HG02884 (cell line): ENCODE measurements around the gene CSK.
"Not testable (repeated sequence)": the region's sequence is repeated elsewhere in the genome, so short reads cannot be mapped to it uniquely, and the experiment has no call there.

Experiments used
- ATAC-seq: cut with Tn5 transposase; IDR thresholded peaks from one replicate; pipeline ENCODE4 v1.9.1; 2021; ENCODE audit warnings: mild to moderate bottlenecking, moderate library complexity; ENCODE audit not compliant: unreplicated experiment

Gene CSK

DNA sequence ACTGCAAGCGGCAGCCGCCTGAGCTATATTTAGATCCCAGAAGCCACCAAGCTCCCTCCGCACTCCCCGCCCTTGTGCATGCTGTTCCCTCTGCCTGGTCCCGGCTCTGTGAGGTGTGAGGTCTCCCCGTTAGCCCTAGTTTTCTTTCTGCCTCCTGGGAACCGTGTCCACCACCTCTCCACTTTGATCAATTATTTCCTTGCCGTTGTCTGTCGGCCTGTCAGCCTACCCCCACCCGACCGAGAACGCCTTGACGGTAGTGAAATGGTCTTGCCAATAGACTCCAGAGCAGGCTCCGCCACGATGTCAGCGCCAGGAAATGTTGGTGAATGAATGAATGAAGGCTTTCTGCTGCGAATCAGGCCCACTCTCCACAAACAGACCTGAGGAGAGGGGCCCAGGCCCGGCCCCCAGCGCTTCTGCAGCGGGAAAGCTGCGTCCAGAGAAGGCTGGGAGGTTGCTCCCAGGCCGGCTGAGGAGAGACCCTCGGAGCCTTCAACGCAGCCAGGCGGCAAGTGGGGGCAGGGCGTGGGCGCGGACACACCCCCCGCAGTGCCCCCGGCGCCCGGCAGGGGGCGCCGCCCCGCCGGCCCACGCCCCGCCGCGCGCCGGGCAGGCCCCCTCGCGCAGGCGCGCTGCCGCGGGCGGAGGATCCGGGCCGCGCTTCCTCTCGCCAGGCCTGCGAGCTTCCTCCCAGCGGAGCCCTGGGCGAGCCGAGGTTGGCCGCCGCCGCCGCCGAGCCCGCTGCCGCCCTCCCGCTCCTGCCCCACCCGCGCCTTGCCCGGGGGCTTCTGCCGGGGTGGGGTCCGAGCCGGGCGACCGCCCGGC lies at the start of gene CSK:
TSS of gene CSK (plus strand) at position 650 of the 828 bp plus-strand sequence. CDS start 16,218 bp downstream, outside the sequence.
- peak; percentile 29 for ATAC-seq

DNA sequence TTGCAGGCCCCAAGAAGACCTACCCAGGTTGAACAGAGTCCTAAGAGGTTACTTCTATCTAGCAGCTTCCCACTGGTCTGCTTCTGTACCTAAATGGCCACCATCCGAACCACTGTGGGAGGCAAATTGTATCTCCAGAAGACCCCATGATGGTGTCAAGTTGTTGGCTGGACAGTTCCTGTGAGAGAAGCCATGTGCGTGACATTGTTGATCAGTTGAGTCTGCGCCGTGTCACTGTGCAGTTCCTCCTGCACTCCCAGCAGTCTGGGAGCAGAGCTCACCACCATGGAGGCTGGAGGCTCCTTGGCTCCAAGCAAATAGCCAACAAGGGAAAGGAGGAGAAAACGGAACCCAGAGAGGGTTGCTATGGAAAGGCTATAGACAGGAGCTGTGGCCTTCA lies 49.0 kb upstream of the CSK start:
- no peak for ATAC-seq

DNA sequence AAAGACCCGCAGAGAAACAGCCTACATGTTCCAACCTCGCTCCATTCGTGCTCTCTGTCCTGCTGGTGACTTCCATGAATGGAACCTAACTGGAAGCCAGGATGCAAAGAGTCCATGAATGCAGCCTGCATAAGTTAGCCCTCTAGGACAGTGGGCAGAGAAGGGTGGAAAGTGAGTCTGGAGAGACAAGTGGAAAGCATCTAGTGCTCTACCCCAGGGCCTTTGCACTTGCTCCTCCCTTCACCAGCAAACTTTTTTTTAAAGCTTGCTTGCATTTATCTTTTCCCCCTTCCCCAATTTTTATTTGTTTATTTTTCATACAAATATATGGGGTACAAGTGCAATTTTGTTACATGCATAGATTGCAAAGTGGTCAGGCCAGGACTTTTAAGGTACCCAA lies 48.6 kb upstream of the CSK start:
- no peak for ATAC-seq

DNA sequence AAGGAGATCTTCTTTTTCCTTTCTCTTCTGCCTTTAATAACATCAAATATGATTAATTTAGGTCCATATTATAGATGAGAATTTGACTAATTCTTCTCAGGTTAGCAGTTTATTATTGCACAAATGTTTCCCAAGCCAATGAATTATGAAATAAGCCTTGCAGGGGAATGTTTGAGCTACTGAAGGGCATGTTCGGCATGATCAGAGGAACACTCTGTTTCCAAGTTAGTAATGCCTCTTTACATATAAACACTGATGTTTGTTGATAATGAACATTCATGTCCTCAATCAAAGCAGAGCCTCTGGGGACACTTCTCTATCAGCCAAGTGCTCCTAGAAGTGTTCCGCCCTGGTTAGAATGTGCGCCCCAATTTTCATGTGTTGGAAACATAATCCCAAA lies 46.6 kb upstream of the CSK start:
- no peak for ATAC-seq

DNA sequence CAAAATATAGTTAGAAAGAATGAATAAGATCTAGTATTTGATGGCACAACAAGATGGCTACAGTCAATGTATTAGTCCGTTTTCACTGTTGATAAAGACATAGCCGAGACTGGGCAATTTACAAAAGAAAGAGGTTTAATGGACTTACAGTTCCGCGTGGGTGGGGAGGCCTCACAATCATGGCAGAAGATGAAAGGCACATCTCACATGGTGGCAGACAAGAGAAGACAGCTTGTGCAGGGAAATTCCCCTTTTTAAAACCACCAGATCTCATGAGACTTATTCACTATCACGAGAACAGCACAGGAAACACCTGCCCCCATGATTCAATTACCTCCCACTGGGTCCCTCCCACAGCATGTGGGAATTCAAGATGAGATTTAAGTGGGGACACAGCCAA lies 43.6 kb upstream of the CSK start:
- ATAC-seq: not testable (repeated sequence)

DNA sequence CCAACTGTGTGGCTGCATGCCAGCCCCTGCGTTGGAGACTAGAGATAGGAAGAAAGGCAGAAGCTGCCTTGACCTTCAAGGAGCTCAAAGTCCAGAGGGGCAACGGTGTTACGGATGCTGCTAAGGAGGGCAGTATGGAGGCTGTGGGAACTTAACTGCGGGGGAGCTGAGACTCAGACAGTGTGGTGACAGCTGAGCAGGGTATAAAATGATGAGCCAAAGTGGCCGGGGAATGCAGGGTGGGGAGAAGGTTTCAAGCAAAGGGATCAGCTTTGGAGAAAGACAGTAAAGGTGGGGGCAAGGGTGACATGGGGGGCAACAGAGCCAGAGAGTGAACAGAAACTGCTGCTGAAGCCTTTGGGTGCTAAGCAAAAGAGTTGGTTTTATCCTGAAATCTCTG lies 39.5 kb upstream of the CSK start:
- no peak for ATAC-seq

DNA sequence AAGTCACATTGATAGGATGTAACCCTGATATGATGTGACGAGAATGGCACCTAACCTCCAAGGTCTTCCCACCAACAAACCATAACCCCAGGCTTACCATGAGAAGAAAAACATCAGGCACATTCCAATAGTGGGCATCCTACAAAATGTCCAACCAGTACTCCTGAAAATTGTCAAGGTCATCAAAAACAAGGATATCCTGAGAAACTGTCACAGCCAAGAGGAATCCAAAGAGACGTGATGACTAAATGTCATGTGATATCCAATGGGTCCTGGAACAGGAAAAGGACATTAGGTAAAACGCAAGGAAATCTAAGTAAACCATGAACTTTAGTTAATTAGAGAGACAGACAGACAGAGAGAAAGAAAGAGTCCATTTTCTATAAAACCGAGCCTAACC lies 35.5 kb upstream of the CSK start:
- ATAC-seq: no peak

DNA sequence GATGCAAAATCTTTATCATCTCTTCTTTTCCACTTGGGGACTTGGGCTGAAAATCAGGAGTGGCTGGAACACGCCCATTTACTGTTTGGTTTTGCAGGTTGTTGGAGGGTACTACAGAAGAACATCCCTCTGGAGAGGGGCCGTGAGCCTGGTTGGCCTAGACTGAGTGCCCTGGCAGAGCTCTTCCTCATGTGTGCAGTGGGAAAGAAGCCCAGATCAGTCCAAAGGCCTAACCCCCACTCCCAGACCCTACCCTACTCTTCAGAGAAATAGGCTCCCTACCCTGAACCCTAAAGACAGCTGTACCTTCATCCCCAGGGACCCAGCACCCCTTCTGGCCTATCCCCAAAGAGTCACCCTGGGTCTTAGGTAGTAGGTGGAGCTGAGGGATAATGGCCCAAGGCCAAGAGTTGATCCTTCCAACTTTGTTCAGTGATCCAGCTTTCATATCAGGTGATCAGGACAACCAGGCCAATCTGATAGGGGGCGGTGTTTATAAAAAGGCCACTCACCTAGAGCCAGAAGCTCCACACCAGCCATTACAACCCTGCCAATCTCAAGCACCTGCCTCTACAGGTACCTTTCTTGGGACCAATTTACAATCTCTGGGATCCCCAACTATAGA lies 33.4 kb upstream of the CSK start, which contains the start of gene CYP1A2:
TSS of gene CYP1A2 (plus strand) at position 524 of the 625 bp plus-strand sequence. CDS start 894 bp downstream, outside the sequence.
- no peak for ATAC-seq

DNA sequence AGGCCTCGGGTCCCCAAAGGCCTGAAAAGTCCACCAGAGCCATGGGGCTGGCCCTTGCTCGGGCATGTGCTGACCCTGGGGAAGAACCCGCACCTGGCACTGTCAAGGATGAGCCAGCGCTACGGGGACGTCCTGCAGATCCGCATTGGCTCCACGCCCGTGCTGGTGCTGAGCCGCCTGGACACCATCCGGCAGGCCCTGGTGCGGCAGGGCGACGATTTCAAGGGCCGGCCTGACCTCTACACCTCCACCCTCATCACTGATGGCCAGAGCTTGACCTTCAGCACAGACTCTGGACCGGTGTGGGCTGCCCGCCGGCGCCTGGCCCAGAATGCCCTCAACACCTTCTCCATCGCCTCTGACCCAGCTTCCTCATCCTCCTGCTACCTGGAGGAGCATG lies 32.0 kb upstream of the CSK start:
- no peak for ATAC-seq

DNA sequence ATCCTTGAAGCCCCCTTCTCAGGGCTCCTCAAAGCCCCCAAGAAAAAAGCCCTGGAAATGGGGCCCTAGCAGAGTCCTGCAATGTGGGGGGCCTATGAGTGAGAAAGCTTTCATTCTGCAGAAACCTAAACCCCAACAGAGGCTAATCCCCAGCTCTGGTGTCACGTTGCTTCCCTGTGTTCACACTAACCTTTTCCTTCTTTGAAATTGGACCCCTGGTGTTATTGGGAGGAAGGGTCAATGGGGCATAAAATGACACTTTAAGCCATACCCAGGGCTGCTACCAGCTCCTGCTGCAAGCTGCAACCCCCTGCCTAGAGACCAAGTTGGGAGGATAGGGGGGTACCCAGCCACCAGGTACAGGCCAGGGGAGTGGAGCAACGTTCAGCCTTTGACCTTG lies 31.1 kb upstream of the CSK start:
- ATAC-seq: no peak

DNA sequence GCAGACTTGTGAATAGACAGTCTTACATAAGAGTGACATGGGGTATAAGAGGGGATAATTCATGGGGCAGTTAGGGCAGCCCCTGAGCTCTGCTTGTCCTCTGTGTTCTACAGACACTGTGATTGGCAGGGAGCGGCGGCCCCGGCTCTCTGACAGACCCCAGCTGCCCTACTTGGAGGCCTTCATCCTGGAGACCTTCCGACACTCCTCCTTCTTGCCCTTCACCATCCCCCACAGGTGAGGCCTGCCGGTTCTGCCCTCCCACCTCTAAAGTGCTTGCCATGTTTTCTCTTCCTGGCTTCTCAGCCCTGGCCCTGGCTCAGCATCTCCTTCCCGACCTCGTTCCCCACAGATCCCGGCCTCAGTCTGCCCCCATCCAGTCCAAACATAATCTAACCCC lies 29.9 kb upstream of the CSK start:
- ATAC-seq: no peak

DNA sequence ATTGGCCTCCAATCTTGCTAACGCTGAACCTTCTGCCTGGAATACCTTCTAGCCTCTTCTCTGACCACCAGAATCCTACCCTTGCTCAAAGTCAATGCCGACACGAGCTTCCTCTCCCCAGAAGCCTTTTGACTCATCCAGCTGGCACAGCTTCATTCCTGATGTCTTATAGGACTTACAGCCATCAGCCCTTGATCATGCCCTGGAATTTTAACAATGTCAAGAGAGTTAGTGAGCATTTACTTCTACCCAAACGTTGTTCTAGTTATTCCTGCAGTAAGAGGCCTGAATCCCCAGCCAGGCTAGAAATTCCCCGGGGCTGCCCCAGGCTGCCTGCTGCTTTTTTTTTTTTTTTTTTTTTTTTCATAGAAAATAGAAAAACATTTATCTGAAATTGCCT lies 29.3 kb upstream of the CSK start:
- no peak for ATAC-seq

DNA sequence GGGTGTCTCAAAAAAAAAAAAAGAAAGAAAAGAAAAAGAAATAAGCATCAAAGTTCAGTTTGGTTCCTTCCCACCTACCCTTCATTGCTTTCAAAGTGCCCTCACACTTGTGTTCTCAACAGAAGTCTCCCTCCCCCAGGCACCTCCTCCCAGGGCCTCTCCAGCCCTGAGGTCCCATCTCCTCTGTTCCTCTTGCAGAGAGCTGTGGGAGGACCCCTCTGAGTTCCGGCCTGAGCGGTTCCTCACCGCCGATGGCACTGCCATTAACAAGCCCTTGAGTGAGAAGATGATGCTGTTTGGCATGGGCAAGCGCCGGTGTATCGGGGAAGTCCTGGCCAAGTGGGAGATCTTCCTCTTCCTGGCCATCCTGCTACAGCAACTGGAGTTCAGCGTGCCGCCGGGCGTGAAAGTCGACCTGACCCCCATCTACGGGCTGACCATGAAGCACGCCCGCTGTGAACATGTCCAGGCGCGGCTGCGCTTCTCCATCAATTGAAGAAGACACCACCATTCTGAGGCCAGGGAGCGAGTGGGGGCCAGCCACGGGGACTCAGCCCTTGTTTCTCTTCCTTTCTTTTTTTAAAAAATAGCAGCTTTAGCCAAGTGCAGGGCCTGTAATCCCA lies 27.2 kb upstream of the CSK start:
- ATAC-seq: no peak

DNA sequence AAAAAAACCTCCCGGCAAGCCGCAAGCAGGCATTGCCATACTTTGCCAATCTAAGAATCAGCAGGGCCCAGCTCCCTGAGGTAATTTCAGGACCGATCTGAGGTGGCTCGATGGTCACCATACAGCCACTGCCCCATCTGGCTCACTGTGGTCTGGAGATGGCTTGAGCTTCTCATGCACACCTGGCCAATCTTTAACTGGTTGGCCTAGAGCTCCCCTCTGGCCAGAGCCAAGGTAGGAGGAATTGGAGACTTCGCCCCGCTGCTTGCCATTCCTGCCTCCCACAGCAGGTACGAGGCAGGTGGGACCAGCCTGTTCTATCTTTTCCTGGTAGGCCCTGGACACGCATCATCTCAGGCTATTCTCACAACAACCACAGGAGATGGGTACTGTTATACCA lies 23.1 kb upstream of the CSK start:
- ATAC-seq: no peak

DNA sequence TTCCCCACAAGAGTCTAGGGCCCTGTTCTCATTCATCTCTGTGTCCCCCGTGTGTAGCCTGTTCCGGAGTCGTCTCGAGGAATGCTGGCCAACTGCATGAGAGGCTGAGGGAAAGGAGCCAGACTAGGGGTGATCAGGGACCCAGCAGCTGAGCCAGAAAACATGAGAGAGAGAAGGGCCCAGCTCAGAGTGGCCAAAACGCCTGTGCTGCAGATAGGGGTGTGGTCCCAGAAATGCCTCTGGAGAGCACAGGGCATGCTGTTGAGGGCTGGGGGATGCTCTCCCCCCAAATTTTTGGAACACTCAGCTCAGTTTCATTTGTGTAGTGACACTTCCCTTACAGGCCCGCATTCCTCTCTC lies 19.1 kb upstream of the CSK start:
- no peak for ATAC-seq

DNA sequence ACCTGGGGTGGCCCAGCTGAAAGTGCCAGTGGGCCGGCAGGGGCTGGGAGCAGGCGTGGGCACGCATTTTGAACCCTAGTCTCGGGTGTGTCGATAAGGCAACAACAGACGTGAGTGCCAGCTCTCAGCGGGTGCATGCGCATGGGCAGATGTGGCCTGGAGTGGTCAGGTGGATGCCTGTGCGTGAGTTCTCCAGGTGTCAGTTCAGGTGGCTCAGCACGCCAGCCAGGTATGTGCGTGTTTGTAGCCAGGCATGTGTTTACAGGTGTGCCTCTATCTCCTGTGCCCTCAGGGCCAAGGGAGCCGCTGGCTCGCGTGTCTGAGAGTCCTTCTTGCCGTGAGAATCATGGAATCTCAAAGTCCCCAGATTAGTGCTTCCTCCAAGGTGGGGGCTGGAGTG lies 18.5 kb upstream of the CSK start:
- no peak for ATAC-seq

DNA sequence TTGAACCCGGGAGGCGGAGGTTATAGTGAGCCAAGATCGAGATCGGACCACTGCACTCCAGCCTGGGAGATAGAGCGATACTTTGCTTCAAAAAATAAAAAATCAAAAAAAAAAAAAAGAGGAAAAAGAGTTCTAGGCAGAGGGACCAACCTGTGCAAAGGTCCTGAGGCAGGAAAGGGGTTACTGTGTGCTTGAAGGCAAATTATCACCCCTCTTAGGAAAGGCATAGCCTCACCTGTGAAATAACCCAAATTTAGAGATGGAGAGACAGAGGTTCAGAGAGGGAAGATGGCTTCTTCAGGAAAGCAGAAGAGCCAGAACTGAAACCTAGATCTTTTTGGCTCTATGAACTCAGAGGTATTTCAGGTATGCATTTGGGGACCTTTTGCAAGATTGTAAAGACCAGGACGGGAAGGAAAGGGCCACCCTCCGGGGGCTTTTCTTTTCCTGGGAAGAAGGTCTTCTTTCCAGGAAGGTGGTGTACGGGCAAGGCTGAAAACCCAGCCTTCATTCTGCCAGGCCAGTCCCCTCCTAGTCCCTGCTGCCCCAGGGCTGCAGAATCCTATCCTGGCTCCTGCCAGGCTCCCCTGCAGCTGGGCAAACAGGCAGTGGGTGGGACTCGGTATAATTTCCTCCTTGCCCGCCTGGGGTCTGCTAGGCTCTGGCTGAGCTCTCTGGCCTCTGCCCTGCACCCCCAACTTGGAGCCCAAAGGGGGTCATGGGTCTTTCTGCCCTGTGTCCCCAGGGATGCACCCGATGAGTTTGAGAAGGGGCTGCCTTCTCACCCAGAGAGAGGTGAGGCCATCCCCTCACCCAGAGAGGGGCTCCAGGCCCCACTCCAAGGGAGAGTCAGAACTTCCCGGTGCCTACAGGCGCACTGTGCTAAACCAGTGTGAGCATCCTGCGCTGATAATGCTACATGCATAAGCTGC lies 14.4 kb upstream of the CSK start:
- ATAC-seq: no peak

DNA sequence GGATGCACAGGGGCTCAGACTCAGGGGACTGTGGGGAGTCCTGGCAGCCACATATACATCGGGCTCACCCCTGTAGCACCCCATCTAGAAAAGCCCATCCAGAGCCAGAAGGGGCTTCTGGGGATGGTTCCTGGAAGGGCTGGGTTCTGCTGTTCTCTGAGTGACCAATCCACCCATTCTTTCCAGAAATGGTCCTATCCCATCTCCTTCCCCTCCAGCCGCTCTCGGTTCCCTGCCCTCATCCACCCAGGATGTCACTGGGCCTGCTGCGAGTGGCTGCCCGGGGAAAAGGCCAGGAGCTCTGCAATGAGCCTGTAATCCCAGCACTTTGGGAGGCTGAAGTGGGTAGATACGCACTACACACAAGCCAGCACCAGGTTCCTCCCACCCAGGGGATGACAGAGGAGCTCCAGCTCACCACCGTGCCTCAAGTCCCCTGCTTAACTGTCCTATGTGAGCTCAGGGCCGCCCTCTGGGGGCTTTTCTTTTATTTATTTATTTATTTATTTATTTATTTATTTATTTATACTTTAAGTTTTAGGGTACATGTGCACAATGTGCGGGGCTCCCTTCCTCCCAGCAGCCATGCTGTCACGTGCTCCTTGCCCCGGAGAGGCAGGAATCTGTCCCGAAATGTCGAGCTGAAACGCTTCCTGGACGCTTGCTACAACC lies 13.6 kb upstream of the CSK start:
- no peak for ATAC-seq

DNA sequence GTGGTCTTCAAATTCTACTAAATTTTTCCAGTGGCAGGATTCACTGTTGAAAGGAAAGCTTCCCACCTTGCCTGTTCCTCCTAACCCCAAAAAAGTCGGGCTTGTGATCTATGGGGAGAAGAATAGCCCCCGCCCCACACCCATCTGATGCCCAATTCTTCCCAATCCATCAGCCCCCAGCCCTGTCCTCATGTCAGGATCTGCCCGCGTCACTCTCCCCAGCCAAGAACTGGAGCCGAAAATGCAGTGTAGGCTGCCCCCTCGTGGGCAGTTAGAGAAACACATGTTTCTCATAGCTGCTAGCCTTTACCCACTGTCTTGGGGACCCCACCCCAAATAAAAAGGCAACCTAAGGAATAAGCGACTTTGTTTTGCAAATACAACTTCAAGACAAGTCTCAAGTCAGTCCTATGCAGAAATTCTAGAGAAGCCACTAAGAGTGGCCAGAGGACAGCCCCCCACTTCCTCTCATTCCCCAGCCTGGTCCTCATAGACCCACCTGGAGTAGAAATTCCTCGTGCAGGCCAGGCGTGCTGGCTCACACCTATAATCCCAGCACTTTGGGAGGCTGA lies 13.0 kb upstream of the CSK start:
- ATAC-seq: no peak

DNA sequence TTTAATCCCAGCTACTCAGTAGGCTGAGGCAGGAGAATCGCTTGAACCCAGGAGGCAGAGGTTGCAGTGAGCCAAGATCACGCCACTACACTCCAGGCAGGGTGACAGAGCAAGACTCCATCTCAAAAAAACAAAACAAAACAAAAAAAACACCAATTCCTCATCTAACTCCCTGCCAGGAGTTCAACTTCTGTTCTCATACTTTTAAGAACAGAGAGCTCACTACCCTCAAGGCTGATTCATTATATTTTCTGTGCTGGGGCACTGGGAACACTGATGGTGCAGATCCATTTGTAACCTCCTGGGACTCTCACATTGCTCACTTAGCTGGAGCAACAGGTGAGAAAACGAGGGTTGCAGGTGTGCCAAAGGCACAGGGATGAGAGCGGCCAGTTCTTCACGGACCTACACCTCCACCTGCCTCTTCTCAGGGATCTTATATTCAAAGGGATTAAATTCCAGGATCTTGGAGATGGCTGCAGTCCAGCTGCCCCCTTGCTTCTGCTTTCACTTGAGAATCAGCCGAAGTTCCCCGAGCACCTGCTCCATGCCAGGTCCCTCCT lies 12.3 kb upstream of the CSK start:
- ATAC-seq: no peak
